DND-41 (cell line): ENCODE results near the gene TMEM231.
A peak's percentile ranks its signal among the peaks of the same experiment; 100 is the strongest.

ENCODE experiments used
- ATAC-seq: fragments of 200-7000 bp; cut with Tn5 transposase; 3 replicates; pipeline ENCODE4 v1.9.1; 2021; ENCODE audit warnings: low read depth; ENCODE audit not compliant: insufficient read depth
- DNase-seq: peaks from one replicate; pipeline ENCODE4 v3.0.0-alpha.2; 2020
- H2AFZ ChIP-seq: 2 replicates; pipeline ENCODE4 v1.6.0; 2012; ENCODE audit warnings: low read depth, low read length
- H3K27ac ChIP-seq: 2 replicates; pipeline ENCODE4 v1.5.1; 2012; ENCODE audit warnings: low read length, inconsistent platforms
- H3K27me3 ChIP-seq: fragments of 200-600 bp; sonication (generic); 2 replicates; pipeline ENCODE4 v1.6.0; 2012; ENCODE audit warnings: low read length, mild to moderate bottlenecking, inconsistent platforms; ENCODE audit not compliant: insufficient read depth, poor library complexity
- H3K36me3 ChIP-seq: 2 replicates; pipeline ENCODE4 v1.5.1; 2012; ENCODE audit warnings: low read length, inconsistent platforms; ENCODE audit not compliant: insufficient read depth
- H3K4me1 ChIP-seq: 2 replicates; pipeline ENCODE4 v1.5.1; 2012; ENCODE audit warnings: mild to moderate bottlenecking, low read length; ENCODE audit not compliant: insufficient read depth
- H3K4me2 ChIP-seq: 2 replicates; pipeline ENCODE4 v1.6.0; 2012; ENCODE audit warnings: mild to moderate bottlenecking, moderate library complexity, low read length, inconsistent platforms; ENCODE audit not compliant: insufficient read depth
- H3K4me3 ChIP-seq, 2 experiments: fragments of 200-600 bp in 1 of 2; shearing (Covaris generic) in 1 of 2; 2 replicates each; pipeline ENCODE4 v1.5.1; 2012 to 2016; ENCODE audit warnings: inconsistent platforms in 2 of 2, low read length in 2 of 2, mild to moderate bottlenecking in 2 of 2, low read depth in 1 of 2, moderate library complexity in 1 of 2
- H3K79me2 ChIP-seq: 2 replicates; pipeline ENCODE4 v1.6.0; 2012; ENCODE audit warnings: low read length, inconsistent platforms; ENCODE audit not compliant: insufficient read depth
- H3K9ac ChIP-seq: 2 replicates; pipeline ENCODE4 v1.6.0; 2012; ENCODE audit warnings: low read depth, mild to moderate bottlenecking, inconsistent platforms, low read length, moderate library complexity
- H3K9me3 ChIP-seq: 2 replicates; pipeline ENCODE4 v1.5.1; 2012; ENCODE audit warnings: low read length, moderate library complexity, mild to moderate bottlenecking, inconsistent platforms; ENCODE audit not compliant: insufficient read depth, severe bottlenecking
- H4K20me1 ChIP-seq: 2 replicates; pipeline ENCODE4 v1.6.0; 2012; ENCODE audit warnings: low read length; ENCODE audit not compliant: insufficient read depth
- EZH2 ChIP-seq: IDR thresholded peaks from 3 replicates; pipeline ENCODE4 v1.6.1; 2012; ENCODE audit warnings: borderline replicate concordance, low read depth, mild to moderate bottlenecking, moderate library complexity, low read length, inconsistent platforms; ENCODE audit not compliant: severe bottlenecking
- TF ChIP-seq, protein P1 (sequence below): IDR thresholded peaks from 2 replicates; pipeline ENCODE4 v1.5.1; 2012; ENCODE audit warnings: borderline replicate concordance, low read length, moderate library complexity, mild to moderate bottlenecking; ENCODE audit not compliant: poor library complexity, severe bottlenecking; ENCODE audit errors: extremely low read depth

Gene TMEM231

DNA sequence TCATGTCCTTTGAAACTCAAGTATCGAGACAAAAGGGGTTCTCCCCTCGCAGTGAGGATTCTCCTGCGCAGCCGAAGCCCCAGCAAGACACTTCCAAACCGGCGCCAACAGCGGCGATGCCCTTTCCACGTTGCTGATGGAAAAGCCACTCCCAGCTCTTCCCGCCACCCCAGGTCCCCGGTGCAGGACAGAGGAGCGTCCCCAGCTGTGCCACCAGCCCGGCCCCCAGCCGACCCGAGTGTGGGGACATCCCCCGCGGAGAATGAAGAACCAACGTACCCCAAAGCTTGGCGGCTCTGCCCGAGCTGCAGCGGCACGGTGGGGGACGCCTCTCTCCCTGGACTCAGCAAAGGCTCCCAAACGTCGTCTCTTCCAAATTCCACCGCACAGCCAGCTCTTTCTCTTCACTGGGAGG is 61.4 kb downstream of the TMEM231 start:
- Histone ChIP-seq H3K4me1 (no peaks in the 10 kb centered on the region), H4K20me1 (no peaks in the 10 kb centered on the region), H3K27ac (no peak overlapping the region), H3K27me3 (no peaks in the 10 kb centered on the region), H3K4me3 (no peak overlapping the region), H3K4me2 (no peak overlapping the region), H3K9ac (no peak overlapping the region), H3K36me3 (no peaks in the 10 kb centered on the region), H2AFZ (no peak overlapping the region), H3K9me3 (no peaks in the 10 kb centered on the region), H3K79me2 (no peaks in the 10 kb centered on the region)
- no peak for ATAC-seq
- DNase-seq, result no peak
- no peak for TF ChIP-seq EZH2
- TF ChIP-seq, protein P1, sequence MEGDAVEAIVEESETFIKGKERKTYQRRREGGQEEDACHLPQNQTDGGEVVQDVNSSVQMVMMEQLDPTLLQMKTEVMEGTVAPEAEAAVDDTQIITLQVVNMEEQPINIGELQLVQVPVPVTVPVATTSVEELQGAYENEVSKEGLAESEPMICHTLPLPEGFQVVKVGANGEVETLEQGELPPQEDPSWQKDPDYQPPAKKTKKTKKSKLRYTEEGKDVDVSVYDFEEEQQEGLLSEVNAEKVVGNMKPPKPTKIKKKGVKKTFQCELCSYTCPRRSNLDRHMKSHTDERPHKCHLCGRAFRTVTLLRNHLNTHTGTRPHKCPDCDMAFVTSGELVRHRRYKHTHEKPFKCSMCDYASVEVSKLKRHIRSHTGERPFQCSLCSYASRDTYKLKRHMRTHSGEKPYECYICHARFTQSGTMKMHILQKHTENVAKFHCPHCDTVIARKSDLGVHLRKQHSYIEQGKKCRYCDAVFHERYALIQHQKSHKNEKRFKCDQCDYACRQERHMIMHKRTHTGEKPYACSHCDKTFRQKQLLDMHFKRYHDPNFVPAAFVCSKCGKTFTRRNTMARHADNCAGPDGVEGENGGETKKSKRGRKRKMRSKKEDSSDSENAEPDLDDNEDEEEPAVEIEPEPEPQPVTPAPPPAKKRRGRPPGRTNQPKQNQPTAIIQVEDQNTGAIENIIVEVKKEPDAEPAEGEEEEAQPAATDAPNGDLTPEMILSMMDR, result no peak

DNA sequence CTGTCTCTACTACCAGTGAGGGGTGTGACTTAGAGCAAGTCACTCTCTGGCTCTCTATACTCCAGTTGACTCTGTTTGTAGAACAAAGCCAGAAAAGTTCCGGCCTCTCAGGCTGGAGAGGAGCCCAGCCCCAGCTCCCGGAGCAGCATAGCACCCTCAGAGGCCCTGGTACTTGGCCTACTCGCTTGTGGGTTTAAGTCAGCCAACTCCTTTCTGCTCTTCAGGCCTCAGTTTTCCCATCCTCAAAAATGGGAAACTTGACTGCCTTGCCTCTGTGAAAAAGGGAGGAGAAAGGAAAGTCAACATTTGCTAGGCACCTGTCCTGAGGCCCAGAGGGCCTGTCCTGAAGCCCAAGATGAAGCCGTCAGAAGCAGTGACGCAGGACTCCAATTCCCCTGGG is 61.9 kb downstream of the TMEM231 start:
- H3K36me3 ChIP-seq, result no peaks in the 10 kb centered on the region
- no peaks in the 10 kb centered on the region for H3K9me3 ChIP-seq
- ATAC-seq (no peak), DNase-seq (no peak)
- H3K4me2 ChIP-seq, result no peak overlapping the region
- no peaks in the 10 kb centered on the region for H4K20me1 ChIP-seq
- H3K9ac ChIP-seq, result no peak overlapping the region
- H3K27ac ChIP-seq, result no peak overlapping the region
- H2AFZ ChIP-seq, result no peak overlapping the region
- no peak for TF ChIP-seq EZH2
- TF ChIP-seq, protein P1, result no peak
- no peak overlapping the region for H3K4me3 ChIP-seq
- H3K4me1 ChIP-seq, result no peaks in the 10 kb centered on the region
- H3K79me2 ChIP-seq, result no peaks in the 10 kb centered on the region
- no peaks in the 10 kb centered on the region for H3K27me3 ChIP-seq

DNA sequence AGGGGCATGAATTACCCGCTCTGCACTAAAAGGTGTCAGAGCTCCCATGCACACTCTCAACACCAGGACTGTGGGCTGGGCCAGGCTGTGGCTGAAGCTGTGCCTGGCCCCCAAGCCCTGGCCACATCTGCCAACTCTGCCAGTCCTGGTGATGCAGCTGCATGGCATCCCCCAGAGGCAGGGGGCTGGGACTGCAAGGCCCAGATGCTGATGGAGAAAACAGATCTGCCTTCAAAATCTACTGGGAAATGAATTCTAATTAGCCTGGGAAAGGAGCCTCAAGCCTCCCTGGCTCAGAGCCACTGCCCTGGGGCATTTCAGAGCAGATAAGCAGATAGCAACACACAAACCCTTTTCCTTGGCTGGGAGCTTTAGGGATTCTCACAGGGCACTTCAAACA is 64.2 kb downstream of the TMEM231 start:
- Histone ChIP-seq H3K36me3 (no peaks in the 10 kb centered on the region), H4K20me1 (no peaks in the 10 kb centered on the region), H3K9ac (no peak overlapping the region), H3K9me3 (no peaks in the 10 kb centered on the region), H2AFZ (no peak overlapping the region), H3K27ac (no peak overlapping the region), H3K4me2 (no peak overlapping the region), H3K4me1 (no peaks in the 10 kb centered on the region), H3K79me2 (no peaks in the 10 kb centered on the region), H3K4me3 (no peak overlapping the region), H3K27me3 (no peaks in the 10 kb centered on the region)
- DNase-seq (no peak), ATAC-seq (peak; percentile 53; the same call in 2 of the 3 replicates)
- TF ChIP-seq EZH2, result no peak
- TF ChIP-seq, protein P1, result peak; percentile 34

DNA sequence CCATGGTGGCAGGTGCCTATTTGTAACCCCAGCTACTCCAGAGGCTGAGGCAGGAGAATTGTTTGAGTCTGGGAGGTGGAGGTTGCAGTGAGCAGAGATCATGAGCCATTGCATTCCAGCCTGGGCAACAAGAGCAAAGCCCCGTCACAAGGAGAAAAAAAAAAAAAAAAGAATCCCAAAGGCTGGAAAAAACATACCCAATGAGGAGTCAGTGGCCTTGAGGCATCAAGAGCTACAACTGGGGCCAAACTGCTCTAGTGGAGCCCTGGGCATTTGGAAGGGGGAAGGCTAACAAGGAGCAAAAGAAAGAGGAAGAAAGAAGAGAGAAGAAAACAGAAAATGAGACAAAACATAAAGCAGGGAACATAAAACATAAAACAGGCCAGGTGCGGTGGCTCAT is 67.7 kb downstream of the TMEM231 start:
- ATAC-seq (no peak), DNase-seq (no peak)
- H3K9me3 ChIP-seq, result no peaks in the 10 kb centered on the region
- H4K20me1 ChIP-seq, result no peaks in the 10 kb centered on the region
- H2AFZ ChIP-seq, result no peak overlapping the region
- H3K4me3 ChIP-seq, result no peak overlapping the region
- no peaks in the 10 kb centered on the region for H3K79me2 ChIP-seq
- H3K27ac ChIP-seq, result no peak overlapping the region
- H3K36me3 ChIP-seq, result no peaks in the 10 kb centered on the region
- no peaks in the 10 kb centered on the region for H3K27me3 ChIP-seq
- H3K4me1 ChIP-seq, result peaks cover 24% of the 10 kb centered on the region
- no peak for TF ChIP-seq EZH2
- TF ChIP-seq, protein P1, result no peak
- no peak overlapping the region for H3K4me2 ChIP-seq
- H3K9ac ChIP-seq, result no peak overlapping the region
